Duodenal mucosa (tissue), 2 donors: Measurements from ENCODE around the gene ENC1.

ENCODE experiments used
- H3K27ac ChIP-seq: one replicate; pipeline ENCODE4 v1.7.0; 2013; ENCODE audit warnings: low read depth, low read length
- H3K27me3 ChIP-seq, 2 donors: one replicate each; pipeline ENCODE4 v1.7.0; 2013; ENCODE audit warnings: low read length in 2 of 2, control low read depth in 1 of 2; ENCODE audit not compliant: insufficient read depth in 2 of 2, control insufficient read depth in 1 of 2
- H3K36me3 ChIP-seq, 2 donors: one replicate each; pipeline ENCODE4 v1.7.0; 2013; ENCODE audit warnings: low read length in 2 of 2, control low read depth in 1 of 2; ENCODE audit not compliant: insufficient read depth in 2 of 2, control insufficient read depth in 1 of 2
- H3K4me1 ChIP-seq, 2 donors: one replicate each; pipeline ENCODE4 v1.7.0; 2013; ENCODE audit warnings: low read length in 2 of 2, control low read depth in 1 of 2; ENCODE audit not compliant: insufficient read depth in 2 of 2, control insufficient read depth in 1 of 2
- H3K4me3 ChIP-seq, 2 donors: one replicate each; pipeline ENCODE4 v1.7.0; 2013; ENCODE audit warnings: low read length in 2 of 2, low read depth in 1 of 2
- H3K9ac ChIP-seq, 2 donors: one replicate each; pipeline ENCODE4 v1.7.0; 2013; ENCODE audit warnings: low read length in 2 of 2, low read depth in 1 of 2
- H3K9me3 ChIP-seq, 2 donors: one replicate each; pipeline ENCODE4 v1.7.0; 2013; ENCODE audit warnings: low read length in 2 of 2, control low read depth in 1 of 2; ENCODE audit not compliant: control insufficient read depth in 1 of 2

The ENC1 gene

DNA sequence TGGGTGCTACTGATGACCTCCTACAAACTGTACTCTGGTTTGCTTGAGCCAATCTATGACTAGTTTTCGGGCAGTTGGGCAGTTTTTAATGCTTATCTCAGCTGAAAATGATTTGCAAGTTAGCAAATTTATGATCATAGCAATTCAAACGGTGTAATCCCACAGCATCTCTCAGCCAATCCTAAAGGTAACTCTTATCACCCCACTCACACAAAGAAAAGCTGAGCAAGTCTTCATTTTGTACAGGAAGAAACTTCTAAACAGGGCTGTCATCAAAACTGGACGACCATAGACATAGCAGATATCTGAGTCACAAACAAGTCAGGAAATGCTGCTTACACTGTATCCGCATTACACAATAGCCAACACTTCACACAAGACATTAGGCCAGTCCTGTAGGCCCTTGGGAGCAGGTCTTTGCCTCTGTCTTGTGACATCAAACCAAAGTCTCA, 2.6 kb upstream of the ENC1 start:
- no peaks in the 10 kb centered on the region for H3K9me3 ChIP-seq
- H3K27ac ChIP-seq = no peak overlapping the region
- H3K4me3 ChIP-seq = no peak overlapping the region
- H3K36me3 ChIP-seq = no peaks in the 10 kb centered on the region
- H3K4me1 ChIP-seq = peaks cover 10 to 15% of the 10 kb centered on the region in 2 donors
- H3K9ac ChIP-seq = no peak overlapping the region
- no peaks in the 10 kb centered on the region for H3K27me3 ChIP-seq

- Histone ChIP-seq H3K27ac (no peak overlapping the region), H3K4me1 (peaks cover 13 to 18% of the 10 kb centered on the region in 2 donors), H3K4me3 (no peak overlapping the region), H3K9me3 (no peaks in the 10 kb centered on the region), H3K36me3 (no peaks in the 10 kb centered on the region), H3K9ac (no peak overlapping the region), H3K27me3 (no peaks in the 10 kb centered on the region)
These were observed 2.0 kb upstream of the ENC1 start for GRCh38 chr5:74642543-74642863.

DNA sequence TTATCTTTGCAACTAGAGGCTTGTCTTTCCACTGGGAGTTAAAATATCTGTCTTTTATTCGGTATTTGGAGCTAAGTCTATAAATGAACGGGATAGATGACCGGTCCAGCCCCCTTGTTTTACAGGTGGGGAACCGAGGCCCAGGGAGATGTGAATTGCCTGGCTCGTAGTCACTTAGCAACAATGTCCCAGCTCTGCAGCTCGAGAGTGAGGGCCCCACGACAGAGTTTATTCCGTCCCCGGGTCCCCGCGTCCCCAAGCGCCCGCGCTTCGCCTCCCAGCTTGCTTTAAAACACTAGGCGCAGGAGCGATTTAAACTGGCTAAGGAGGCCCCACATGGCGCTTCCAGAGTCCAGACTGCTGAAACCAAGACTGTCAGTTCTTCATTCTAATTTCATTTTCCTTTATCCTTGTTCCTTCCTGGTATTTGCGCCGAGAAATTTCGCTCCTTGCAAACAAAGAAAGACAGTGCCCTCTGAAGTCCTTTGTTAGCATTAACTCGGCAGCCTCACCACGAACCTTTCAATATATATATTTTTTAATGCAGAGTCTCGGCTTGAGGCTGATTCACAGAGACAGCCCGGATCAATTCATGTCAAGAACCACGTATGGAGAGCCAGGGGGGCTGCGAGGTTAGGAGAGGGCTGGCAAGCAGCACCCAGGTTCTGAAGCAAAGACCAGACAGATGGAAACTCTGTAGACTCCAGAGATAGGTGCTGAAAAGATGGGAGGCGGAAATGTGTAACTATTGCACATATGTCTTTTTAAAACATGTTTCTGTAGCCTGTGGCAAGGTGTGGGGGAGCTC, 1.4 kb upstream of the ENC1 start:
- Histone ChIP-seq H3K9ac (peak overlapping the region; percentile 71 to 87), H3K27ac (peak overlapping the region; percentile 48), H3K4me3 (peak overlapping the region; percentile 84 to 88)

GRCh38 chr5:74640954-74641734, 616 bp upstream of the ENC1 start:
- no peaks in the 10 kb centered on the region for H3K27me3 ChIP-seq
- H3K4me1 ChIP-seq = peaks cover 24 to 31% of the 10 kb centered on the region in 2 donors
- peak overlapping the region; percentile 84 to 88 for H3K4me3 ChIP-seq
- peak overlapping the region; percentile 82 for H3K27ac ChIP-seq
- no peaks in the 10 kb centered on the region for H3K9me3 ChIP-seq
- peaks cover under 1 to 1% of the 10 kb centered on the region in 2 donors for H3K36me3 ChIP-seq
- peak overlapping the region; percentile 71 to 87 for H3K9ac ChIP-seq

More for the DNA sequence above, 1.4 kb upstream of the ENC1 start:
- H3K27me3 ChIP-seq = no peaks in the 10 kb centered on the region
- no peaks in the 10 kb centered on the region for H3K36me3 ChIP-seq
- no peaks in the 10 kb centered on the region for H3K9me3 ChIP-seq
- peaks cover 19 to 23% of the 10 kb centered on the region in 2 donors for H3K4me1 ChIP-seq

DNA sequence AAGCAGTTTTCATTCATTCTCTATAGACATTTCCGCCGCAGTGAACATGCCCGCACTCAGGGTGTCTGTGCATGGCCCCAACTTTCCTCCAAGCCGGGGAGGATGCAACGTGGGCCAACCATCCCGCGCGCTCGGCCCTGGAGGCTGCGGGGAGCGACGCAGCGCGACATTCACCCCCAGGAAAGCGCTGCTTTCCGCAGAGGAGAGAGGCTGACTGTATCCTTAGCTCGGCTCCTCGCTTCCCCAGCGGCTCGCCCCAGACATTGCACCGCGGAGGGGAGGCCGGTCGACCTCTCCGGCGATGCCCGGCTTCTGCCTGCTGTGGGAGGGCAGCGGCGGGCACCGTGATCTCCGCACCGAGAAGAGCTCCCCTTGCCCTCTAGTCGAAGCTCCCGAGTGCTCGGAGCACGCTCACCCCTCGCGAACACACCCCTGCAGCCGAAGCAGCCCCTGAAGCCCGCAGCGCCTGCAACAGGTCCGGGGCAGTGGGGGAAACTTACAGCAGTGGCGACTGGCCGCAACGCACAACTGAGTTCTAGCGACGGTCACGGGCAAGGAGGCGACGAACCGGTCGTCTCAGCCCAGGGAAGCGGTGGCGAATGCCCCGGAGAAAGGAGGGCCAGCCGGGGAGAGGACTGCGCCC, 600 bp downstream of the ENC1 start:
- Histone ChIP-seq H3K9me3 (no peaks in the 10 kb centered on the region), H3K9ac (peak overlapping the region; percentile 78 to 87), H3K4me3 (peak overlapping the region; percentile 84 to 88), H3K4me1 (peaks cover 33 to 43% of the 10 kb centered on the region in 2 donors), H3K27me3 (no peaks in the 10 kb centered on the region), H3K27ac (peak overlapping the region; percentile 82), H3K36me3 (peaks cover 8 to 14% of the 10 kb centered on the region in 2 donors)

- H3K4me1 ChIP-seq = peaks cover 40 to 50% of the 10 kb centered on the region in 2 donors
- peak overlapping the region; percentile 82 for H3K27ac ChIP-seq
- peak overlapping the region; percentile 84 to 88 for H3K4me3 ChIP-seq
- no peaks in the 10 kb centered on the region for H3K9me3 ChIP-seq
- H3K27me3 ChIP-seq = no peaks in the 10 kb centered on the region
- peaks cover 8 to 20% of the 10 kb centered on the region in 2 donors for H3K36me3 ChIP-seq
- peak overlapping the region; percentile 78 to 87 for H3K9ac ChIP-seq
These were observed 1.3 kb downstream of the ENC1 start for GRCh38 chr5:74638970-74639806.

DNA sequence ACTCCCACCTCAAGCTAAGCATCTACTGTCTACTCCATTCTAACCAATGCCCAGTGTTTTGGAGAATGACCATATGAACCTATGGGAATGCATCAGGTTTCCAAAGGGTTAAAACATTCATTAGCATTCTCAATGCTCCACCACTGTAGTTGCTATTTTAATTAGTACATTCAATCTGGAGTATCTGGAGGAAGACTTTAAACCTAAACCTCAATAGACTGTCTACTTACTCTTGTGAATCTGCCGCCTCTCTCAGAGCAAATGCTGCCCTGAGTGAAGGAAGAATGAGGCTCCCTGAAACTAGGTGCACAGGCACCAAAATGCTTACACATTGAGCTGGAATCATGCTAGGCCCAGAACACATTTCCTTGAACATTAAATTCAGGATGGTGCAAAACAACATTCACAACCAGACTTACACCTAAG, 2.0 kb downstream of the ENC1 start:
- no peaks in the 10 kb centered on the region for H3K27me3 ChIP-seq

DNA sequence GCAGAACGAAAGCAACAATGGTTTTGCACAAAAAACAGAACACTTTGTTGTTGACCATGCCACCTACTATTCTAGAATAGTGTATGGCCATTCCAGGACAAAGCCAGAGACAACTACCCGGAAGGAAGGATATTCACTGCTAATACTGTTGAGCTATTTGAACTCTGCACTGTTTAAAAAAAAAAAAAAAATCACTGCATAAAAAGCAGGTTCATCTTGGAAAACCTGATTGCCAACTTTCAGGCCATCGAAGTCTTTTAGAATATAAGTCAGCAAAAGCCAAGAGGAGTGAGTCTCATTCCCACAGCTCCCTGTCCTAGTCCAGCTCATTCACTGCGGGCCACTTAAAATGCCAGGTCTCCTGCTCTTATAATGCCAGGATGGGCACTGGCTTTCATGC, 4.0 kb downstream of the ENC1 start:
- Histone ChIP-seq H3K27me3 (no peaks in the 10 kb centered on the region), H3K4me3 (peak overlapping the region in 1 of 2 donors; percentile 88), H3K9me3 (no peaks in the 10 kb centered on the region), H3K36me3 (peaks cover 14 to 32% of the 10 kb centered on the region in 2 donors), H3K9ac (no peak overlapping the region), H3K27ac (no peak overlapping the region), H3K4me1 (peaks cover 57 to 59% of the 10 kb centered on the region in 2 donors)

More for the DNA sequence above, 2.0 kb downstream of the ENC1 start:
- Histone ChIP-seq H3K27ac (no peak overlapping the region), H3K36me3 (peaks cover 12 to 22% of the 10 kb centered on the region in 2 donors), H3K9ac (peak overlapping the region; percentile 78 to 87), H3K4me1 (peaks cover 44 to 52% of the 10 kb centered on the region in 2 donors), H3K4me3 (peak overlapping the region; percentile 84 to 88), H3K9me3 (no peaks in the 10 kb centered on the region)

- no peak overlapping the region for H3K27ac ChIP-seq
- no peaks in the 10 kb centered on the region for H3K9me3 ChIP-seq
- peak overlapping the region in 1 of 2 donors; percentile 1 for H3K4me3 ChIP-seq
- H3K36me3 ChIP-seq = peaks cover 18 to 32% of the 10 kb centered on the region in 2 donors
- H3K27me3 ChIP-seq = no peaks in the 10 kb centered on the region
- no peak overlapping the region for H3K9ac ChIP-seq
- peaks cover 58 to 61% of the 10 kb centered on the region in 2 donors for H3K4me1 ChIP-seq
These were observed 4.4 kb downstream of the ENC1 start for GRCh38 chr5:74636149-74636548.
